Measurements from ENCODE around the gene GNG2. TPM values are rescaled to one million over a fixed set of nuclear protein-coding genes. Genes with fewer than 3 reads are reported as not detected.
A peak's percentile ranks its signal among the peaks of the same experiment; 100 is the strongest.

GNG2 gene
- not detected in 2 replicates for total RNA-seq (2014; rRNA removed; shearing (Covaris generic))
- not detected in 2 replicates for polyA plus RNA-seq (2014; cell fraction: nucleus; rRNA removed)

DNA sequence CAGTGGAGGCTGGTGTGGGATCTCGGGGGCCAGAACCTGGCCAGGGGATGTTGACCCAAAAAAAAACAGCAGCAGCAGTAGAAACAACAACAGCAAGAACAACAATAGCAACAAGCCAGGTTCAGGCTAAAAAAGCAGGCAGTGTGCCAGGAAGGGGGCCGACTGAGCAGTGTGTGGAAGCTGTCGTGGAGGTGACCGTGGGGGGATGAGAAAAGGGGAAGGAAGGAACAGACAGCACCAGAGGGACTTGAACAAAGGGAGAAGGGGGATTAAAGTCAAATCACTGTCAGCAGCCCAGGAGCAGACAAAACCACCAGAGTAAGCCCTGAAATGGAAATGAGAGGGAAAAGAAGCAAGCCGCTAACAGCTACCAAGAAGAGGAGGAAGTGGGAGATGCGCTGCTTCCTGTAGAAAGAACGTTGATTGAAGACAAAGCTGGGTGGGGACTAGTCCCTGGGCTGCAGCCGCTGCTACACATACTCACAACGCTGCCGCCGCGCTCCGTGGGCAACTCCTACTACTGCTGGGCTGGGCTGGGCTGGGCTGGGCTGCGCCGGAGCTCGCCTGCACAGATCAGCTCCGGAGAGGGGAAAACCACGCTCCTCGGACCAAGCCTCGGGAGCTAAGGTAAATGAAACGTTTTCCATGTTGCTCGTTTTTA is at the start of gene GNG2:
TSS of gene GNG2 (plus strand) at position 449 of the 661 bp plus-strand sequence. CDS start 90,067 bp downstream, outside the sequence.
- peak; percentile 24 for DNase-seq (ENCODE audit: extremely low read depth, low read depth)

DNA sequence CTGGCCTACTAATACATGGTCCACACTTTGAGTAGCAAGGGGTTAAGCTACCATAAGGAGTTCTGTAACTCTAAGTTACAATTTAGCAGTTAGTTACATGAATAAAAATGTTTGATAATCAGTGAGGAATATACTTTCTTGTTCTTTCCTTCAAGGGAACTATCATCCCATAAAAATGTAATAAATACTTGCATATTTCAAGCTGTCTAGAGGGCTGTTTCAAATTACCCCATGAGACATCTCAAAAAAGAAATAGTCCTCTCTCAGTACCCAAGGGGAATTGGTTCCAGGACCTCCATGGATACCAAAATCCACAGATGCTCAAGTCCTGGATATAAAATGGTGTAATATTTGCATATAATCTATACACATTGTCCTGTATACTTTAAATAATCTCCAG is 48.7 kb upstream of the GNG2 start:
- no peak for DNase-seq (ENCODE audit: extremely low read depth, low read depth)

DNA sequence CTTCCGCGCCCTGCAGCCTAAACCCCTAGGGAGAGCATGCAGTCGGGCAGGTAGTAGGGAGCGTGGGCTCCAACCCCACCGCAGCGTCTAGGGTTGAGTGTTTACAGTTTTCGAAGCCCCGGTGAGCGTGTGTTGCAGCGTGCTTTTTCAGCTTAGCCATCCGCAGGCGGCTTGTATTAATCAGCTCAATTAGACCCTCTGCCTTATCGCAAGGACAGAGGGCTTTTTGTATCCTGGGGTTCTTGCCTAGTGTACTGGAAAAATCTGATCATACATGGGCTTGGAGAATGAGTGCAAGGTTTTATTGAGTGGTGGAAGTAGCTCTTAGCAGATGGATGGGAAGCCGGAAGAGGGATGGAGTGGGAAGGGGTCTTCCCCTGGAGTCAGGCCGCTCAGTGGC is 44.4 kb upstream of the GNG2 start:
- DNase-seq (ENCODE audit: extremely low read depth, low read depth), result no peak

DNA sequence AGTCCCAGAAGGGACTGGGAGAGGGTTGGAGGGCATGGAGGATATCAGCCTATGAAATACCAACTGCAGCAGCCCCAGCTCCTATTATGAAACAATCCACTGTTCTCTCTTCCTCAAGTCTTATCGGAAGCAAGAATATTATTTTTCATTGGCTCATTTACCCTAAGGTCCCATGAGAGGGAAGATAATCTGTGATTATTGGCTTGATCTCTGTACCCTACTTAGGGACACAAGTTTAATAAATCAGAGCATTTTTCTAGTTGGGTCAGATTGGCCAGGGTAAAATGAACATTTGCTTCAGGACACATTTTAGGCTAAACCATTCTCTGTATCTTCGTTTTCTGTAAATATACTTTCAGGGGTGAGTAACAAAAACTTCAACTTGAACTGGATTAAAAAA is 43.1 kb upstream of the GNG2 start:
- no peak for DNase-seq (ENCODE audit: extremely low read depth, low read depth)

DNA sequence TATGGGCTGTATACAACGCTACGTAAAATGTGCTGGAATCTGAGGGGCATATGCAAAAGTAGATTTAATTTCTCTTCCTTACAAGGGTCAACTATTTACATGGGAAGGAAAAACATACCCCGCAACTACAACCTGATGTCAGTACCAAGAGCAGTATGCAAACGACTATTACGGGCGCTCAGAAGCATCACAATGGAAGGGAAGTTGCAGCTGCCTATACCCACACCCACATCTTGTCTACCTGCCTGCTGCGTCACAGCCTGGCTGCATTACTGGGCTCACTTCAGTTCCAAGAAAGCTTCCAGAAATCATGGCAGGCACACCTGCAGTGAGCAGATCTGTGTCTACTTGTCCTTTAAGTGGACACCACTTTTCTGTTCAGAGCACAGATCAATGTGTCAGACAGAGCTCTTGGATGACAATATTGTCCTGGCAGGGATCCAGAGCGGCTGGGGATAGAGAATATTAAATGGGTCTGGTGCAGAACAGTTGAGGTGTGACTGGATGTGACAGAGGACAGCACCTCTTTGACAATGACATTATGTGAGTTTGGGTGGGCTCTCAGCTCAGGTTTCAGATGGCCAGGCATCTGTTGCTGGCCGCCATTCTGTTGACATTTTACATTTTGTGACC is 41.5 kb upstream of the GNG2 start:
- DNase-seq (ENCODE audit: extremely low read depth, low read depth), result no peak

DNA sequence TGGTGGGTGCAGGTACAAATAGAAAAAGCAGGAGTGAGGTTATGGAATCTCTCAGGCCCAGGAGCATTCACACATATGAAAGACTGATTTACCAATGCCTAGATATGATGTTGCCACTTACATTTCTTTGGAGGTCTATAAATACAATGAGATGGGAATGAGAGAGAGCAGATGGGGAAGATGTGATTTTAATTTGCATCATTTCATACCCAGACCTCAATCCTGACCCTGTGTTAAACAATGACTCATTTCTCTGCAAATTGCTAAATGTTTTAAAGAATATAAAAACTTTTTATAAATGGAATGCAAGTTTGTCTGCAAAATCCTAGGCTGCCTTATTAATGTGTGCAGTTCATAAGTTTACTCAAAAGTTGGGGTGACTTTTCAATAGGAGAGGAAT is 38.6 kb upstream of the GNG2 start:
- DNase-seq (ENCODE audit: extremely low read depth, low read depth), result no peak

DNA sequence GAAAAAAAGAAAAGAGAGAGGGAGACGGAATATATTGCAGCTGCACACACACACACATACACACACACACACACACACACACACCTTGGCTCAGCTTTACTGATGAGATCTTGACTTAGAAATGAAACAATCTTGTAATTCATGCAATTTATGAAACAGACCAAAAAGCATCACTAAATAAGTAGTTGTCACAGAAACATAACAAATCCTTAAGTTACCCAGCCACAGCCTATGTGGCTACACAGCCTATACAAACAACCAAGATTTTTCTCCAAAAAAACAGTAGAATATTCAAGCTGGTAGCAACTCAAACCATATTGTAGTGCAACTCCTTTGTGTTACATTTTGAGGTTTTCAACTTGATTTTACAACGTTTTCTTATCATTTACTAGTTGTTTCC is 37.9 kb upstream of the GNG2 start:
- no peak for DNase-seq (ENCODE audit: extremely low read depth, low read depth)

DNA sequence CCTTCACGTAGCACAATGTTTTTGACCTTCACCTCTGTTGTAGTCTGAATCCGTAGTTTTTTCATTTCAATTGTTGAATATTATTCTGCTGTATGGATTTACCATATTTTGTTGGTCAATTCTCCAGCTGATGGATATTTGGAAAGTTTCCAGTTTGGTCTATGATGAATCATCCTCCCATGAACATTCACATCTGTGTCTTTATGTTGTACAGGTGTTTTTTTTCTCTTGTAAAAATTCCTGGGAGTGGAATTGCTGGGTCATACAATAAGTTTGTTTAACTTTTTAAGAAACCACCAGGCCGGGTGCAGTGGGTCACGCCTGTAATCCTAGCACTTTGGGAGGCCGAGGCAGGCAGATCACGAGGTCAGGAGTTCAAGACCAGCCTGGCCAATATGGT is 36.7 kb upstream of the GNG2 start:
- no peak for DNase-seq (ENCODE audit: extremely low read depth, low read depth)

DNA sequence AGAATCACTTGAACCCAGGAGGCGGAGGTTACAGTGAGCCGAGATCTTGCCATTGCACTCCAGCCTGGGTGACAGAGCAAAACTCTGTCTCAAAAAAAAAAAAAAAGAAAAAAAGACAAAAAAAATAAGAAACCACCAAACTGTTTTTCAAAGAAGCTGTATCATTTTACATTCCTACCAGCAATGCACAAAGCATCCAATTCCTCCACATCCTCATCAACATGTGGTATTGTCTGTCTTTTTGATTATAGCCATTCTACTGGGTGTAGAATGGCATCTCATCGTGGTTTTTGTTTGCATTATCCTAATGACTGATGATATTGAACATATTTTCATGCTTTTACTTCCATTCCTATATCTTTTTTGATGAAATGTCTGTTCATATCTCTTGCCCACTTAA is 36.2 kb upstream of the GNG2 start:
- DNase-seq (ENCODE audit: extremely low read depth, low read depth), result no peak

DNA sequence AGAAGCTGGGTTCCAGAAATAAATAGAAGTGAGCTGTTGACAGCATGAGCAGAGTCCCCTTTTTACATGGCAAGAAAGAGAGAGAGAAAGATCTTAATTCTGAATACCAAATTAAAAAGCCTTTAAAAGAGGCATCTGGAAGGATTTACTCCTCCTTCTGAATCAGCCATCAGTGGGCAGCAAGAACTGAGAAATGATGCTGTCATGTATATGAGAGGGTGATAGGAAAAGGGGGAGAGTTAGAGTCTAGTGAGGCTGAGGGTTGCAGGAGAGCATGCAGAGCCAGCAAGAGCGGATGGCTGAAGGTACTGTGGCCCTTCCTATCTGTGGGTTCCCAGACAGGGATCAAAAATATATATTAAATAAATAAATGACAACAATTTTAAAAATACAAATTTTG is 34.5 kb upstream of the GNG2 start:
- no peak for DNase-seq (ENCODE audit: extremely low read depth, low read depth)

DNA sequence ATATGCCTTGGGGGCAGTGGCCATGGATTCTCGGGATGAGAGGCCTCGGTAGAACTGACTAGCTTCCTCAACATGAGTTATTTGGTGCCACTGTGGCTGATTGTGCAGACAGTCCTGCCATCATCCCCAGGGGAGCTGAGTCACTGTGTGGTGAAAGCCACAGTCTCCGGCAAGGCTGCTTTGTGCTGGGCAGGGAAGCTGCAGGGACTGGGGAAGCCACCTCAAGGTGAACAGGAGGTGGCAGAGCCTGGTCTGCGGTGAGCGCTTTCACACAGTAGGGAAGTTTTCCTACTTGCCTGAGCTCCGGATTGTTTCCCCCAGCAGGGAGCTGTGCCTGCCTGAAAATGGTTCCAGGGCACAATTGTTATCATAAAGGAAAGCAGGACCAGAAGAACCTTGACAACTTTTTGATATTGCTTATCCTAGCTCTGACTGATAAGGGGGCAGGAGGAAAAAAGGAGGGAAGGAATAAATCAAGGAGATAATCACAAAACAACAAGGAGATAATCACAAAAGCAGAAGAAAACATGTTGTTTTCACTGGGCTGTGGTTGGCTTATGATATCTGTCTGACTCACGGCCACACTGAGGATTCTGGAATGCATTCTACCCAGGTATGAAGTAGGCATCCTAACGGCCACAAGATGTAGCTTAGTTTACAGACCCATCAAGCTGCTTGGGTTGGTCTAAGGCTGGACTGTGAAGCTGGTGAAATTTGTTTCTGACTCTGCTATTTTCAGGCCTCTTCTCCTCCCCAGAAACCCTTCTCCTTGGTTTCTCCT is 32.2 kb upstream of the GNG2 start:
- peak; percentile 30 for DNase-seq (ENCODE audit: extremely low read depth, low read depth)

DNA sequence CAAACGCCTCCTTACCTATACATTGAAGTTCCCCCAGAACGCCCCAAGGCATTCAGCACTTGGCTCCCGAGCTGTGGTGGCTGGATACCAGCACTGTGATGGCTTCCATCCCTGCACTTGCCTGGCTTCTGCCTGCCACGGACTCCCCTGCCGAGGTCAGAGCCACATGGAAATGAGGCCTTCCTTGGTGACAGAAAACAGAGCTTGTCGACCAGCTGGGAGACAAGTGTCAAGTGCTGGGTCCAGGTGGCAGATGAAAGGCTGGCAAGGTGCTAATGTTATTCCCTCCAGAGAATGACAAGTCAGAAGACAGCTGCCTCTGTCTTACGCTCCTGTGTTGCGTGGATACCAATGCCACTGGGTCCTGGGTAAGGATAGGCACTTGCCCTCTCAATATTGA is 26.2 kb upstream of the GNG2 start:
- DNase-seq (ENCODE audit: extremely low read depth, low read depth), result no peak

DNA sequence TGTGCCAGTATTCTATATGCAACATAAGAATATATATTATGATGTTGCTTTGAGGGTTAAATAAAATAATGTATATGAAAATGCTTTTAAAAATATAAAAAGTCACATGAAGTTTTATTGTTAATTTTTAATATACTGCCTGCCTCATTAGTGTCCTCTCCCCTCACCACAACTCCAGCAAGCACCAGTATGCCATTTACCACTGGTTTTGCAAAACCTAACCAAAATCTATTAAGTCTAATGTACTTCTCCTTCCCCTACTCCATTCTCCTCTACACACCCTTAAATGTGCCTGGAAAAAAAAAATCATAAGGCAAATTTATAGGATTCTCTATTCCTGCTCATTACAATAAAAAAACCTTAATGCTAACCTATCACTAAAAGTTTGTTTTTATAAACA is 24.0 kb upstream of the GNG2 start:
- DNase-seq (ENCODE audit: extremely low read depth, low read depth), result no peak

DNA sequence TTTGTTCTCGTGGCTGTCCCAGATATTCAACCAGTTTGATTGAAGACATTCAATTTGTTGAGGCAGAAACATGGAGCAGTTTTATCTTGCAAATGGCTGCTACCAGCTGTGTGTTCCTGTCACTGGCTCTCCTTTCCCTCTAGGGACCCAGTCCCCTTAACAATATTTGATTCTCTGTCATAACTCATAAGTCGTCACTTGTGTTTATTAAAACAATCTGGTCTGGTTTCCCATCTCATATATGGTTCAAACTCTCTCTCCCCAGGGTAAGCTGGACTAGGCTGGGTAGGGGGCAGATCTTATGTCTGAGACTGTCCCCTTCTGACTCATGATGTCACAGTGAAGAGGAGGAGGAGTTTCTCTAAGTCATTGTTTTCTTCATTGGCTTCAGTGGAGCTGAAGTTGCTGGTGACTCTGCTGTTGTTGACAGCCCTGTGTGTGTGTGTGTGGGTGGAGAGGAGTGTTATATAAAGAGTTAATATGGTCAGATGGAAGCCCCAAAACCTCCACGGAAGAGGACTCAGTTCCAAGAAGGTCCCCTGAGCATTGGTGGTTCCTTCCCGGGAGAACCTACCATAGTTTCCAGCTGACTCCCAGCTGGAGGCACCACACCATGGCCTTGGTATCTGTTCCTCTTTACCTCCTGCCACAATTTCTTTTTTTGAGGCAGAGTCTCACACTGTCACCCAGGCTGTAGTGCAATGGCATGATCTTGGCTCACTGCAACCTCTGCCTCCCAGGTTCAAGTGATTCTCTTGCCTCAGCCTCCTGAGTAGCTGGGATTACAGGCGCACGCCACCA is 16.1 kb upstream of the GNG2 start:
- DNase-seq (ENCODE audit: extremely low read depth, low read depth), result no peak

DNA sequence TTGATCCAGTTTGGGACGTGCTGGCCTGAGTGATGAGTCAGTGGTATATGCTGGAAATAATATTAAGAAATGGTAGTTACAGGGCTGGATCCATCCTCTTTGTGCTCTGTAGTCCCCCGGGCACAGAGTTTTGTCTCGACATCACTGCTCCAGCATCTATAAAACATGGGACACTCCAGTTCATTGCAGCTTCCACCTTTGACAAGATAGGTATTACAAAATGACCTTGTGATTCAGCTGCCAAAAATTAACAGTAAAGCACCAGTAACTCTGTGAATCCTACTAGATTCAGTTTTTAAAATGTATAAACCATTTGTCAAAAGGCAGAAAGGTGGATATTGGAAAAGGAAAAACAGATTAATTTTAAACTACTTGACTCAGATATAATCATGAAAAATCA is 14.6 kb upstream of the GNG2 start:
- no peak for DNase-seq (ENCODE audit: extremely low read depth, low read depth)

DNA sequence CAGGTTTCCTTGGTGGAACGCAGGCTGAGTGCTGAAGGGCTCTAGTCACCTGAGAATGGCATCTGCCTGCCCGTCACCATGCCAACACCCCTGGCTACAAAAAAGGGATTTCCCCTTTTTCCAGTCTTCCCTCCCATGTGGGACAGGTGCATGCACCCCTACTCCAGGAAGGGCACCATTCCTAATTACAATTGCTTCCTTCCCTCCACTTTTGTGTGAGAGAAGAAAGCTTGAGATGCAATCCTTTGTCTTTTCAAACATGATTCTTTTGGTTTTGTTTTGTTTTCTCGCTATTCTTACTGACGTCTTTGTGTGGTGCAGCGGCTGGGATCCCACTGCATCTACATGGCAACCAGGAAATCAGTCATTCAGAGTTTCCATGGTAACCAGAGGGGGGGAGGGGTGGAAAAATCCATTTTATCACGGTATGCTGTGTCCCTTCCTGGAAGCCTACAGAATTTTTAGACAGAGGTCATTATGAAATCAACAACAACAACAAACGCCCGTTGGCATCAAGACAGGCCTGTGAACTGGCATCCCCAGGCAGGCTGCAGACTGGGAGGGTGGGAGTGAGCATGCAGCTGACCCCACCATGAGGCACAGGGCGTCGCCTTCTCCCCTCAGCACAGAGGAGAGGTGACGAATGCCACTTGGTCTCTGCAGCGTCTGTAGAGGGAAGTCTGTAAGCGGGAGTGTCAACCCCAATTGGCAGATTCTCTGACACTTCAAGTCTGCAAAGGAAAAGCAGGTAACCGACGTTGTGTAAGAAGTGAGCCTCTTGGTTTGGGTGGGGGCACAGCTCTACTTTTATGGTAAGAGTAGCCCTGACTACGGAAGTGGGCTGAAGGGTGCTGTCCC is 13.6 kb upstream of the GNG2 start:
- no peak for DNase-seq (ENCODE audit: extremely low read depth, low read depth)

DNA sequence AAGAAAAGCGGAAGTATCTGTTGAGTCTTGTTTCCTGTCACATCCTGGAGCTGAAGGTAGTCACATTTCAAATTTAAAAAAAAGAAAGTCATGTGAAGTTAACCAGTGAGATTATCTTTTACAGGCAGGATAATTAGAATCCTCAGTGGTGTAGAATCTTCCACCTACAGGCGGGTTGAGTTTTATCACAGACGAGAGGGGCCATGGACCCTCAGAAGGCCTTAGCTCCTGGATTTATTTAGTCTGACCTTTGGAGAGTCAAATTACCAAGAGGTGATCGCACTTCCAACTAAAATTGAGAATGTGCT is 13.0 kb upstream of the GNG2 start:
- DNase-seq (ENCODE audit: extremely low read depth, low read depth), result no peak

DNA sequence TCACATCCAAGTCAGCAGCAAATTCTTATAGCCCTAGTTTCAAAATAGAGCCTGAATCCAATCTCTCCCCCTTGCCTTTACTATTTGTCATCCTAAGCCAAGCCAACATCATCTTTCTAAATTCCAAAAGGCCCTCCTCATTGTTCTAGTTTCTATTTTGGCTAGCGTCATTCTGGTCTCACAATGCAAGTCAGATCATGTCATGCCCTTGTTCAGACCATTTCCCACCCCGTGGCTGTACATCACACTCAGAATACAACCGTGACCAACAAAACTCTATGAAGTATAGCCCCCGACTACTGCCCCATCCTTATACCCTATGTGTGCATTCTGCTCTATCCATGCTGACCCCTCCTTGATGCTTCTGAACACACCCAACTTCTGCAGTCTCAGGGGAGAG is 12.3 kb upstream of the GNG2 start:
- no peak for DNase-seq (ENCODE audit: extremely low read depth, low read depth)

DNA sequence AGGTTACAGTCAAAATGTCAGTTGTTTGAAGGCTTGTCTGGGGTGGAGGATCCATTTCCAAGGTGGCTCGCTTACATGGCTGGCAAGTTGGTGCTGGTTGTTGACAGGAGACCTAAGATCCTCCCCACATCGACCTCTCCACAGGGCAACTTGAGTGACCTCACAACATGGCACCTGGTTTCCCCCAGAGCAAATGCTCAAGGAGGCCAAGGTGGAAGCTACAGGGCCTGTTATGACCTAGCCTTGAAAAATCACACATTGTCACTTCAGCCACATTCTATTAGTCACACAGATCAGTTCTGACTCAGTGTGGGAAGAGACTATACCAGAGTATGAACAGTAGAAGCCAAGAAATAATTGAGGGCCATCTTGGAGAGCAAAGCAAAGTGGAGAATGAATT is 11.3 kb upstream of the GNG2 start:
- DNase-seq (ENCODE audit: extremely low read depth, low read depth), result no peak

DNA sequence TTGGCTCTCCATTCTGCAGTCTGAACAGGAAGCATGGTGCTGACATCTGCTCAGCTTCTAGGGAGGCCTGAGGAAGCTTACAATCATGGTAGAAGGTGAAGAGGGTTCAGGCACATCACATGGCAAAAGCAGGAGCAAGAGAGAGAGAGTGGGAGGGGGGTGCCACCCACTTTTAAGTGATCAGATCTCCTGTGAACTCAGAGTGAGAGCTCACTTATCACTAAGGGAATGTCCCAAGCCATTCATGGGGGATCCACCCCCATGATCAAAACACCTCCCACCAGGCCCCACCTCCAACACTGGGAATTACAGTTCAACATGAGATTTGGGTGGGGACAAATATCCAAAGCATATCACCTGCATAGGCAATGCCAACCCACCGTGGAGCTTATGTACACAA is 9.8 kb upstream of the GNG2 start:
- no peak for DNase-seq (ENCODE audit: extremely low read depth, low read depth)

Data from NCI-H460 (cell line).